ENCODE data around the gene BCAT1.
"Not testable (repeated sequence)": the region's sequence is repeated elsewhere in the genome, so short reads cannot be mapped to it uniquely, and the experiment has no call there.

Gene BCAT1

DNA sequence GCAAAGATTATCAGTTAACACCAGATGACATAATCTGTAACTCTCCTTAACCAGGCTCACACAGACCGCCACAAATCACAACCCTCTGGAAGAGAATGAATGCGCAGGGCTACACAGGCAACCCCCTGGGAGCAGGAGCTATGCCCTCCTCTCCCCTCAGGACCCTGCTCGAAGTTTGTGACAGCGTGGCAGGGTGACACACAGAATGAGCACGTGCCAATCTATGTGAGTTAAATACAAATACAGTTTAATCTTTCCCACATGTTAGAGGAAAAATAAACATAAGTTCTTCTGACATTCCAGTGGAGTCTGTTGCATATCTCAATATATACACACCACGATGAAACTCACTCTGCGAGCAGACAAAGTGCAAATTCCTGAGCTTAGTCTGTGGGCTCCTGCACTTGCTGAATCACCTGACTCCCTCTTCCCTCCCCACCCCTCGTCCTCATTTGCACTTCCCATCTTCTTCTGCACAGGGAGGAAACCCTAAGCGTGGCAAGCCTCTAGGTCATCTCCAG, 37.6 kb downstream of the BCAT1 start:
- Mint-ChIP-seq H3K27ac (peak overlapping the region in 1 of 3 experiments; percentile 78), H3K9me3 (no peaks in the 10 kb centered on the region), H3K4me1 (peaks cover 5% of the 10 kb centered on the region), H3K27me3 (ENCODE audit: low read depth) (no peaks in the 10 kb centered on the region), H3K36me3 (ENCODE audit: low read depth) (peaks cover 12% of the 10 kb centered on the region), H3K4me3 (no peak overlapping the region)
- TF ChIP-seq CTCF (IDR thresholded peaks at IDR 0.05; ENCODE audit: unreplicated experiment in 3 of 3), result no peak

DNA sequence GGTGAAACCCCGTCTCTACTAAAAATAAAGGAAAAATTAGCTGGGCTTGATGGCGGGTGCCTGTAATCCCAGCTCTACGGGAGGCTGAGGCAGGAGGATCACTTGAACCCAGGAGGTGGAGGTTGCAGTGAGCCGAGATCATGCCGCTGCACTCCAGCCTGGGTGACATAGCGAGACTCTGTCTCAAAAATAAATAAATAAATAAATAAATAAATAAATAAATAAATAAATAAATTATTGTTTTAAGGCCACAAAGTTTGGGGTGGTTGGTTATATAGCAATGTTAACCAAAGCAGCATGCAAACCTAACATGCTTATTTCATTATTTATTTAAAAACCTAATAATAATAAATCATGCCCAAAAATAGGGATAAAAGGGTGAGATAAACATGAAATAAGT, 38.7 kb downstream of the BCAT1 start:
- H3K27me3 Mint-ChIP-seq (ENCODE audit: low read depth); H3K4me1 Mint-ChIP-seq; H3K27ac Mint-ChIP-seq; H3K4me3 Mint-ChIP-seq; H3K9me3 Mint-ChIP-seq: not testable (repeated sequence)
- peaks cover 12% of the 10 kb centered on the region for H3K36me3 Mint-ChIP-seq (ENCODE audit: low read depth)

- no peak for TF ChIP-seq CTCF (IDR thresholded peaks at IDR 0.05; ENCODE audit: unreplicated experiment in 3 of 3)
- Mint-ChIP-seq H3K4me1 (peaks cover 5% of the 10 kb centered on the region), H3K4me3 (no peak overlapping the region), H3K36me3 (ENCODE audit: low read depth) (peaks cover 12% of the 10 kb centered on the region), H3K27me3 (ENCODE audit: low read depth) (no peaks in the 10 kb centered on the region), H3K9me3 (no peaks in the 10 kb centered on the region), H3K27ac (peak overlapping the region in 1 of 3 experiments; percentile 4)
Measured at GRCh38 chr12:24909667-24910066, 39.2 kb downstream of the BCAT1 start.

DNA sequence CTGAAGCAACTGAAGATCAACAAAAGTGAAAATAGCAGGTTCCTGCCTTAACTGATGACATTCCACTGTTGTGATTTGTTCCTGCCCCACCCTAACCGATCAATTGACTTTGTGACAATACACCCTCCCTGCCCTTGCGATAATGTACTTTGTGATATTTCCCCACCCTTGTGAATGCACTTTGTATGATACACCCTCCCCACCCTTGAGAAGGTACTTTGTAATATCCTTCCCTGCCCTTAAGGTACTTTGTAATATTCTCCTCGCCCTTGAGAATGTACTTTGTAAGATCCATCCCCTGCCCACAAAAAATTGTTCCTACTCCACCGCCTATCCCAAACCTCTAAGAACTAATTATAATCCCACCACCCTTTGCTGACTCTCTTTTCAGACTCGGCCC, 41.4 kb downstream of the BCAT1 start:
- H3K4me1 Mint-ChIP-seq, result peaks cover 7% of the 10 kb centered on the region
- TF ChIP-seq CTCF (IDR thresholded peaks at IDR 0.05; ENCODE audit: unreplicated experiment in 3 of 3), result no peak
- peaks cover 3% of the 10 kb centered on the region for H3K27me3 Mint-ChIP-seq (ENCODE audit: low read depth)
- H3K36me3 Mint-ChIP-seq (ENCODE audit: low read depth), result peaks cover 5% of the 10 kb centered on the region
- H3K9me3 Mint-ChIP-seq, result no peaks in the 10 kb centered on the region
- H3K4me3 Mint-ChIP-seq, result no peak overlapping the region
- no peak overlapping the region for H3K27ac Mint-ChIP-seq

DNA sequence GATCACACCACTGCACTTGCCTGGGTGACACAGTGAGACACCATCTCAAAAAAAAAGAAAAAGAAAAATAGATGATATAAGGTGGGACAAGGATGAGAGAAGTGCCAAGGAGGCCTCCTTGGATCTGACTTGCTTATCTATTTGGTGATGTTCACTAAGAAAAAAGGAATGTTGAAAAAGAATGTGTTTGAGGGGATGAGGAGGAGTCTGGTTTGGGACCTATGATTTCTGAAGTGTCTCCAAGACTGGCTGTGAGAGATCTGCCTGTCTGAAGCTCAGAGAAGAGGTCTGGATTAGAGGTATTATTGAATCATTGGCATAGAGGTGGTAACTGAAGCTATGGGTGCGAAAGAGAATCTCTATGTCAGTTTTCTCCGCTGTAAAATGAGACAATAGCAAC, 42.8 kb downstream of the BCAT1 start:
- Mint-ChIP-seq H3K36me3 (ENCODE audit: low read depth) (peaks cover 3% of the 10 kb centered on the region), H3K27ac (no peak overlapping the region), H3K27me3 (ENCODE audit: low read depth) (peaks cover 13% of the 10 kb centered on the region), H3K4me3 (no peak overlapping the region), H3K4me1 (peaks cover 14% of the 10 kb centered on the region), H3K9me3 (no peaks in the 10 kb centered on the region)
- TF ChIP-seq CTCF (IDR thresholded peaks at IDR 0.05; ENCODE audit: unreplicated experiment in 3 of 3), result no peak

DNA sequence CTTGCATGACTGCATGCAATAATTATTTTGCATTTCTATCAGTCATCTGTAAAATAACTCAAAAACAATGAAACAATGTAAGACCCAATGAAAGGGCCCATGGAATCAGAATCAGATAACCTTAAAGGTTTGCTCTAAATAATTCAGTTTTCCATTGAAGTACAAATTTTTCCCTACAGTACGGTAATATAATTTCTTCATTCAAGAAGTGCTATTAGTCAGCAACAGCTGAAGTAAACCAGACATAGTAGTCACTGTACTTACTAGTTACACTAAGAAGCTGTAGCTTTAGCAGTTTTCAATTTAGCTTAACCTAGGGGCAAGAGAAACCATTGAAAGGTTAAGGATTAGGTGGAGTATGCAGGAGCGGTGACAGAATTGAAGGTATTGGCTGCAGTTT, 43.5 kb downstream of the BCAT1 start:
- Mint-ChIP-seq H3K36me3 (ENCODE audit: low read depth) (peaks cover 3% of the 10 kb centered on the region), H3K4me1 (peaks cover 18% of the 10 kb centered on the region), H3K4me3 (no peak overlapping the region), H3K9me3 (no peaks in the 10 kb centered on the region), H3K27ac (no peak overlapping the region), H3K27me3 (ENCODE audit: low read depth) (peaks cover 13% of the 10 kb centered on the region)
- TF ChIP-seq CTCF (IDR thresholded peaks at IDR 0.05; ENCODE audit: unreplicated experiment in 3 of 3), result no peak
